HCT116 (cell line): ENCODE results near the gene ATP6V1E1.

Experiments
- CTCF ChIP-seq, 3 experiments: fragments of 200-600 bp in 1 of 3; sonication (generic) in 1 of 3; IDR thresholded peaks in 2 of 3; conservative IDR thresholded peaks in 1 of 3; 2 replicates each; pipeline ENCODE4 v1.5.1; 2012 to 2017; ENCODE audit warnings: low read depth in 2 of 3, low read length in 2 of 3, antibody characterized with exemption in 1 of 3, borderline replicate concordance in 1 of 3, control low read depth in 1 of 3, mild to moderate bottlenecking in 1 of 3, mixed read lengths in 1 of 3, mixed run types in 1 of 3, moderate library complexity in 1 of 3; ENCODE audit not compliant: insufficient read depth in 1 of 3
- EZH2 ChIP-seq: fragments of 200-600 bp; sonication (generic); IDR thresholded peaks from 2 replicates; pipeline ENCODE4 v1.6.1; 2017; ENCODE audit warnings: antibody characterized with exemption, mixed run types
- JUND ChIP-seq: IDR thresholded peaks from 2 replicates; pipeline ENCODE4 v1.6.1; 2012
- MAX ChIP-seq: IDR thresholded peaks from 2 replicates; pipeline ENCODE4 v1.6.1; 2012
- POLR2A ChIP-seq: IDR thresholded peaks from 2 replicates; pipeline ENCODE4 v1.7.0; 2011; ENCODE audit warnings: borderline replicate concordance; ENCODE audit not compliant: insufficient read depth, insufficient read length; ENCODE audit errors: extremely low read depth
- POLR2AphosphoS5 ChIP-seq: IDR thresholded peaks from 2 replicates; pipeline ENCODE4 v1.6.1; 2011; ENCODE audit warnings: mild to moderate bottlenecking, low read depth, low read length, moderate library complexity
- RAD21 ChIP-seq: IDR thresholded peaks from 2 replicates; pipeline ENCODE4 v1.6.1; 2012; ENCODE audit warnings: low read depth, mild to moderate bottlenecking
- REST ChIP-seq: IDR thresholded peaks from 2 replicates; pipeline ENCODE4 v1.6.1; 2012; ENCODE audit warnings: low read depth
- SIN3A ChIP-seq: IDR thresholded peaks from 2 replicates; pipeline ENCODE4 v1.6.1; 2012; ENCODE audit warnings: low read depth
- SP1 ChIP-seq: IDR thresholded peaks from 2 replicates; pipeline ENCODE4 v1.6.1; 2012; ENCODE audit warnings: low read depth
- TCF7L2 ChIP-seq: IDR thresholded peaks from 2 replicates; pipeline ENCODE4 v1.7.0; 2011; ENCODE audit warnings: borderline replicate concordance, inconsistent platforms; ENCODE audit not compliant: insufficient read depth, insufficient read length; ENCODE audit errors: extremely low read depth
- YY1 ChIP-seq: IDR thresholded peaks from 2 replicates; pipeline ENCODE4 v1.6.1; 2011; ENCODE audit warnings: low read length, low read depth, moderate library complexity, mild to moderate bottlenecking; ENCODE audit not compliant: insufficient replicate concordance; ENCODE audit errors: extremely low read depth
- ZFX ChIP-seq: fragments of 450-650 bp; IDR thresholded peaks from 2 replicates; pipeline ENCODE4 v1.6.1; 2017
- ZNF274 ChIP-seq: fragments of 200-500 bp; sonication (Bioruptor generic); IDR thresholded peaks from 2 replicates; pipeline ENCODE4 v1.6.1; 2014; ENCODE audit warnings: mild to moderate bottlenecking, low read depth, low read length, inconsistent platforms

GRCh38 chr22:17612057-17612456 lies 16.5 kb downstream of the ATP6V1E1 start:
- no peak for TF ChIP-seq ZNF274
- TF ChIP-seq POLR2A, result no peak
- TF ChIP-seq YY1, result no peak
- TF ChIP-seq RAD21, result no peak
- TF ChIP-seq CTCF (IDR thresholded peaks at IDR 0.05 in 2 of 3, conservative IDR thresholded peaks at IDR 0.05 in 1 of 3; ENCODE audit: borderline replicate concordance in 1 of 3, insufficient read depth in 1 of 3, low read depth in 2 of 3, low read length in 2 of 3), result no peak
- no peak for TF ChIP-seq TCF7L2
- no peak for TF ChIP-seq EZH2
- TF ChIP-seq POLR2AphosphoS5, result no peak
- TF ChIP-seq SIN3A, result no peak
- TF ChIP-seq SP1, result no peak
- no peak for TF ChIP-seq REST
- TF ChIP-seq MAX, result no peak
- no peak for TF ChIP-seq JUND
- TF ChIP-seq ZFX, result no peak
